ENCODE measurements around the gene SEPTIN3.

DNA sequence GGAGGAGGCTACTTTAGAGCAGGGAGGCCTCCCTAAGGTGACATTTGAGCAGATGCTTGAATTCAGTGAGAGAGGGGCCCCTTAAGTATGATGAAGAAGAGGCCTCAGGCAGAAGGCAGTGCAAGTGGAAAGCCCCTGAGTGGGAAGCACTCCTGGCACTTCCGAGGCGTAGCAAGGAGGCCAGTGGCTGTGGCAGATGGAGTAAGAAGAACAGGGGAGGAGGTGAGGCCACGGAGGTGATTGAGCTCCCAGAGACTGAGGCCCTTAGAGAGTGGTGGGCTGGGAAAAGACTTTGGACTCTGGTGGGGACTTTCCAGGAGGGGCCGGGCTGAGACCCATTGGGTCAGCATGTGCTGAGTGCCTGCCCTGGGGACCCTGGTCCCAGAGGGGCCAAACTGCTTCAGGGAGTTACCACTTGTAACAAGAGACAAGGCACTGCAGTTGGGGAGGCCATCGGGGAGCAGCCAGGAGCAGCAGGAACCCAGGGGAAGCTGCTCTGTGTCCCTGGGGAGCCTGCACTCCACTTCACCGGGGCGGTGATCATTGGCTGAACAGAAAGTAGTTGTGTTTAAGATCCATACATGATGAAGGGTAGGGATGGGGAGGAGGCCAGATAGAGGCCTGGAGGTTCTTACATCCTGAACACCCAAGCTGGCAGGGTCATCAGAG is 19.8 kb upstream of the SEPTIN3 start:
- TF ChIP-seq POLR2AphosphoS5 (IDR thresholded peaks at IDR 0.05; ENCODE audit: low read depth, low read length) (no peak), TAF1 (IDR thresholded peaks at IDR 0.05; ENCODE audit: borderline replicate concordance, insufficient read depth, low read length) (no peak), SIN3A (IDR thresholded peaks at IDR 0.05; ENCODE audit: borderline replicate concordance, insufficient read depth, low read length) (no peak), FOXP2 (optimal IDR thresholded peaks at IDR 0.05; ENCODE audit: borderline replicate concordance, extremely low read depth, extremely low read length, insufficient read depth) (no peak)
- TF ChIP-seq, protein P1, sequence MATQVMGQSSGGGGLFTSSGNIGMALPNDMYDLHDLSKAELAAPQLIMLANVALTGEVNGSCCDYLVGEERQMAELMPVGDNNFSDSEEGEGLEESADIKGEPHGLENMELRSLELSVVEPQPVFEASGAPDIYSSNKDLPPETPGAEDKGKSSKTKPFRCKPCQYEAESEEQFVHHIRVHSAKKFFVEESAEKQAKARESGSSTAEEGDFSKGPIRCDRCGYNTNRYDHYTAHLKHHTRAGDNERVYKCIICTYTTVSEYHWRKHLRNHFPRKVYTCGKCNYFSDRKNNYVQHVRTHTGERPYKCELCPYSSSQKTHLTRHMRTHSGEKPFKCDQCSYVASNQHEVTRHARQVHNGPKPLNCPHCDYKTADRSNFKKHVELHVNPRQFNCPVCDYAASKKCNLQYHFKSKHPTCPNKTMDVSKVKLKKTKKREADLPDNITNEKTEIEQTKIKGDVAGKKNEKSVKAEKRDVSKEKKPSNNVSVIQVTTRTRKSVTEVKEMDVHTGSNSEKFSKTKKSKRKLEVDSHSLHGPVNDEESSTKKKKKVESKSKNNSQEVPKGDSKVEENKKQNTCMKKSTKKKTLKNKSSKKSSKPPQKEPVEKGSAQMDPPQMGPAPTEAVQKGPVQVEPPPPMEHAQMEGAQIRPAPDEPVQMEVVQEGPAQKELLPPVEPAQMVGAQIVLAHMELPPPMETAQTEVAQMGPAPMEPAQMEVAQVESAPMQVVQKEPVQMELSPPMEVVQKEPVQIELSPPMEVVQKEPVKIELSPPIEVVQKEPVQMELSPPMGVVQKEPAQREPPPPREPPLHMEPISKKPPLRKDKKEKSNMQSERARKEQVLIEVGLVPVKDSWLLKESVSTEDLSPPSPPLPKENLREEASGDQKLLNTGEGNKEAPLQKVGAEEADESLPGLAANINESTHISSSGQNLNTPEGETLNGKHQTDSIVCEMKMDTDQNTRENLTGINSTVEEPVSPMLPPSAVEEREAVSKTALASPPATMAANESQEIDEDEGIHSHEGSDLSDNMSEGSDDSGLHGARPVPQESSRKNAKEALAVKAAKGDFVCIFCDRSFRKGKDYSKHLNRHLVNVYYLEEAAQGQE (IDR thresholded peaks at IDR 0.05; ENCODE audit: insufficient read depth in 1 of 2, low read depth in 2 of 2, low read length in 2 of 2): no peak
